ENCODE results near the gene JARID2.

GRCh38 chr6:15506066-15506465 lies 260.2 kb downstream of the JARID2 start:
- no peak for TF ChIP-seq CTCF (IDR thresholded peaks at IDR 0.05)
- no peak for TF ChIP-seq POLR2A (IDR thresholded peaks at IDR 0.05)
- TF ChIP-seq POLR2AphosphoS5 (IDR thresholded peaks at IDR 0.05), result no peak

Measured in breast epithelium (tissue), 3 donors.